ENCODE measurements around the gene CIAO3.

The CIAO3 gene

GRCh38 chr16:709566-710499 lies 31.0 kb downstream of the CIAO3 start:
- DNase-seq (ENCODE audit: low spot score), result peak; percentile 73

GRCh38 chr16:708959-709358 lies 31.8 kb downstream of the CIAO3 start:
- no peak for DNase-seq (ENCODE audit: low spot score)

GRCh38 chr16:708019-708418 lies 32.8 kb downstream of the CIAO3 start:
- no peak for DNase-seq (ENCODE audit: low spot score)

- no peak for DNase-seq (ENCODE audit: low spot score)
Observed at GRCh38 chr16:707062-707538, 33.7 kb downstream of the CIAO3 start.

- no peak for DNase-seq (ENCODE audit: low spot score)
Observed at GRCh38 chr16:706189-707061, 34.4 kb downstream of the CIAO3 start.

- no peak for DNase-seq (ENCODE audit: low spot score)
Observed at GRCh38 chr16:705431-706188, 35.2 kb downstream of the CIAO3 start, which contains the start of gene FBXL16. FBXL16 (minus strand) TSS chr16:705801; CDS start chr16:697405, 8,396 bp downstream.

- no peak for DNase-seq (ENCODE audit: low spot score)
Observed at GRCh38 chr16:704552-705380, 36.0 kb downstream of the CIAO3 start.

GRCh38 chr16:704047-704446 lies 36.8 kb downstream of the CIAO3 start:
- no peak for DNase-seq (ENCODE audit: low spot score)

- DNase-seq (ENCODE audit: low spot score), result no peak
Observed at GRCh38 chr16:703406-703805, 37.4 kb downstream of the CIAO3 start.

- DNase-seq (ENCODE audit: low spot score), result no peak
Observed at GRCh38 chr16:702341-702740, 38.5 kb downstream of the CIAO3 start.

GRCh38 chr16:700684-701584 lies 39.9 kb downstream of the CIAO3 start:
- no peak for DNase-seq (ENCODE audit: low spot score)

- no peak for DNase-seq (ENCODE audit: low spot score)
Observed at GRCh38 chr16:698911-699671, 41.7 kb downstream of the CIAO3 start.

- no peak for DNase-seq (ENCODE audit: low spot score)
Observed at GRCh38 chr16:695355-696089, 45.3 kb downstream of the CIAO3 start.

- no peak for DNase-seq (ENCODE audit: low spot score)
Observed at GRCh38 chr16:694863-695354, 45.9 kb downstream of the CIAO3 start.

- no peak for DNase-seq (ENCODE audit: low spot score)
Observed at GRCh38 chr16:694187-694862, 46.5 kb downstream of the CIAO3 start.

- DNase-seq (ENCODE audit: low spot score), result no peak
Observed at GRCh38 chr16:693766-694165, 47.0 kb downstream of the CIAO3 start.

- no peak for DNase-seq (ENCODE audit: low spot score)
Observed at GRCh38 chr16:693364-693763, 47.4 kb downstream of the CIAO3 start.
